Measurements from ENCODE around the gene SALL1. TPM values are rescaled to one million over a fixed set of nuclear protein-coding genes. Genes with fewer than 3 reads are reported as not detected.

Gene SALL1
- total RNA-seq, 1 experiment from 2014 or later, result 101 TPM

DNA sequence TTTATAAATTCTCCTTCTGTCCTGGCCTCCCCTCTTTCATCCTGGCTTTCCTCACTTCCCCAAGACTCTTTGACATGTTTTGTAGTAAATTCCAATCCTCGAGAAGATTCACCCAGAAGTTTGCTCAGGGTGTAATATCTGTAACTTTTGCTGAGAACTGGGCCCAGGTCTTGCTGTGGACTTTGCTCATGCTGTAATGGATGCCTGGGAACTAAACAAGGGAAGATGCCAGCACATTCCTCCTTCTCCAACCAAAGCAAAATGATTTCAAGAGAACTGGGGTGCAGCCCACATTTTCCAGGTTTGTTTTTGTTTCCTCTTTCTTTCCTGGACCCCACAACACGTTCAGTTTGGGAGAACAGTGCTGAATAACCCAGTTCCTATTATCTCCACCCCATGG lies 6.6 kb upstream of the SALL1 start:
- Histone ChIP-seq H3K27ac (ENCODE audit: insufficient read length, low read depth, low read length) (no peak overlapping the region), H4K20me1 (ENCODE audit: control insufficient read depth, insufficient read depth, insufficient read length) (no peaks in the 10 kb centered on the region), H3K9me3 (ENCODE audit: control insufficient read depth, low read depth, low read length) (no peaks in the 10 kb centered on the region), H3K4ac (ENCODE audit: low read depth, low read length) (no peak overlapping the region), H4K91ac (ENCODE audit: insufficient read length, low read depth, low read length) (no peak overlapping the region), H2BK12ac (ENCODE audit: insufficient read length, low read depth, low read length) (no peak overlapping the region), H4K5ac (ENCODE audit: insufficient read length, low read depth, low read length) (no peak overlapping the region), H2BK5ac (ENCODE audit: insufficient read length, low read length) (no peak overlapping the region), H2BK15ac (ENCODE audit: low read depth, low read length) (no peak overlapping the region), H3K9ac (ENCODE audit: extremely low read depth, insufficient read length, low read length) (no peak overlapping the region), H3K23ac (ENCODE audit: insufficient read length, low read depth, low read length) (no peak overlapping the region), H3K56ac (ENCODE audit: insufficient read length, low read depth, low read length) (no peak overlapping the region), H3K23me2 (ENCODE audit: insufficient read length, low read depth, low read length, poor library complexity, severe bottlenecking) (peaks cover 37% of the 10 kb centered on the region), H2BK120ac (ENCODE audit: low read depth, low read length, poor library complexity, severe bottlenecking) (no peak overlapping the region), H2AFZ (ENCODE audit: low read length) (no peak overlapping the region), H2AK5ac (ENCODE audit: insufficient read length, low read length) (no peak overlapping the region), H3K4me2 (ENCODE audit: insufficient read depth, insufficient read length, low read length) (no peak overlapping the region), H3T11ph (ENCODE audit: low read length) (no peak overlapping the region), H3K79me1 (ENCODE audit: insufficient read depth, low read depth, low read length, poor library complexity, severe bottlenecking) (no peaks in the 10 kb centered on the region), H3K14ac (ENCODE audit: insufficient read depth, low read length) (no peak overlapping the region), H3K4me1 (ENCODE audit: insufficient read depth, low read length) (peaks cover 7% of the 10 kb centered on the region; the same call in 1 of the 2 replicates), H3K27me3 (ENCODE audit: insufficient read depth, low read length) (peaks cover 28% of the 10 kb centered on the region; the same call in 1 of the 2 replicates), H4K8ac (replicated peaks; ENCODE audit: insufficient read length, low read depth, low read length) (no peak overlapping the region), H3K18ac (ENCODE audit: insufficient read length, low read depth, low read length) (no peak overlapping the region), H2BK20ac (ENCODE audit: low read depth, low read length, poor library complexity, severe bottlenecking) (no peak overlapping the region), H3K79me2 (ENCODE audit: insufficient read depth, low read length) (no peaks in the 10 kb centered on the region)
- DNase-seq, result no peak
- Mint-ChIP-seq H3K4me3 (no peak overlapping the region; a peak in 1 of 5 replicates), H3K27me3 (ENCODE audit: low read depth) (peaks cover 60% of the 10 kb centered on the region), H3K27ac (no peak overlapping the region), H3K4me1 (peaks cover 49 to 53% of the 10 kb centered on the region in 2 experiments), H3K9me3 (peaks cover 0 to 3% of the 10 kb centered on the region in 2 experiments; a peak in 3 of 5 replicates), H3K36me3 (ENCODE audit: insufficient read depth in 1 of 3, low read depth in 3 of 3) (peaks cover 0 to 4% (median 1%) of the 10 kb centered on the region in 3 experiments; a peak in 1 of 7 replicates)
- no CpG with 5 or more reads among the region's 2 CpGs for WGBS (ENCODE audit: extremely low coverage, insufficient read length, low lambda C conversion rate)
- TF ChIP-seq, protein P1, sequence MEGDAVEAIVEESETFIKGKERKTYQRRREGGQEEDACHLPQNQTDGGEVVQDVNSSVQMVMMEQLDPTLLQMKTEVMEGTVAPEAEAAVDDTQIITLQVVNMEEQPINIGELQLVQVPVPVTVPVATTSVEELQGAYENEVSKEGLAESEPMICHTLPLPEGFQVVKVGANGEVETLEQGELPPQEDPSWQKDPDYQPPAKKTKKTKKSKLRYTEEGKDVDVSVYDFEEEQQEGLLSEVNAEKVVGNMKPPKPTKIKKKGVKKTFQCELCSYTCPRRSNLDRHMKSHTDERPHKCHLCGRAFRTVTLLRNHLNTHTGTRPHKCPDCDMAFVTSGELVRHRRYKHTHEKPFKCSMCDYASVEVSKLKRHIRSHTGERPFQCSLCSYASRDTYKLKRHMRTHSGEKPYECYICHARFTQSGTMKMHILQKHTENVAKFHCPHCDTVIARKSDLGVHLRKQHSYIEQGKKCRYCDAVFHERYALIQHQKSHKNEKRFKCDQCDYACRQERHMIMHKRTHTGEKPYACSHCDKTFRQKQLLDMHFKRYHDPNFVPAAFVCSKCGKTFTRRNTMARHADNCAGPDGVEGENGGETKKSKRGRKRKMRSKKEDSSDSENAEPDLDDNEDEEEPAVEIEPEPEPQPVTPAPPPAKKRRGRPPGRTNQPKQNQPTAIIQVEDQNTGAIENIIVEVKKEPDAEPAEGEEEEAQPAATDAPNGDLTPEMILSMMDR (conservative IDR thresholded peaks at IDR 0.05), result no peak
